C4-2B (cell line): ENCODE results near the gene PARP3.

Source experiments
- CTCF ChIP-seq: fragments of 450-650 bp; conservative IDR thresholded peaks from 2 replicates; pipeline ENCODE4 v1.5.1; 2017; ENCODE audit warnings: mild to moderate bottlenecking
- ZFX ChIP-seq: fragments of 450-650 bp; IDR thresholded peaks from 2 replicates; pipeline ENCODE4 v1.6.1; 2017

- no peak for TF ChIP-seq CTCF
- no peak for TF ChIP-seq ZFX
Measured at GRCh38 chr3:51933471-51934138, 8.6 kb upstream of the PARP3 start.
